Measurements from ENCODE around the gene MRPL44. TPM values are rescaled to one million over a fixed set of nuclear protein-coding genes. Genes with fewer than 3 reads are reported as not detected.

MRPL44 gene
- total RNA-seq, 1 donor from 2014 or later: 37.4 TPM

DNA sequence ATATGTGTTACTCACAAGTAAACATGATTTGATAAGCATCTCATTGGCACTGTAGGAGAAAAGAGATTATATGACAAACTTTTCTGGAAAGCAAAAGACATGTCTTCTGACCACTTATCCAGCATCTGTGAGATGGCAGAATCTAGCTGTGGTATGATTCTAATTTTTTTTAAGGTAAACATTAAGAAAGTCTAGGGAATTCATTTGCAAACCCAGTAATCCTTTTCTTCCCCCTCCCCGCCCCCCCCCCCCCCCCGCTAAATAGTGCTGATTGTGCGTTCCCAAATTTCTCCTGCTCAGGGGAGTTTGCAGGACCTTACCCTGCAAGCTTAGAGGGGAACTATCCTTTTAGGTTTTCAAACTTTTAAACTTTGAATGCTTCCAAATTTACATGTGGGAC is 12.1 kb downstream of the MRPL44 start:
- no peak overlapping the region for H3K27ac Mint-ChIP-seq
- intact Hi-C loops (cut with micrococcal nuclease): no loop called here

DNA sequence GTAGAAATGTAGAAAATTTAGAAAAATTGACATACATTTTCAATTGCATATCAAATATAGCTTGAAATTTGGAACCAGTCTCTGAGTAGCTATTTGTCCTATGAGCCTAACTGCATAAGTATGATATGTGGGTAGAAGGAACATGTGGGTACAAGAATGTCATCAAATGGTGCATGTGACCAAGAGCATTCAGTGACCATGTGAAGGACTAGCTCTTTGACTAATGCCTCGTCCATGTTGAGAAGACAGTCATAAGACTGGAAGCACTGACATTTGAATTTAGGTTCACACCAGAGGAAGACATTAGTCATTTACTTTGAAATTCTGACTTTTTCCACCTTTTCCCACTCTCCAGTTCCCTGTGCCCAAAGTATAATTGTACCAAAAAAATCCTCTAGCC is 12.6 kb downstream of the MRPL44 start:
- peaks cover 19% of the 10 kb centered on the region for H3K36me3 Mint-ChIP-seq (ENCODE audit: low read depth)
- intact Hi-C loops (cut with micrococcal nuclease): loop anchor here (1.0 to 2.0 kb wide), 3 partner anchors 23 to 399 kb away; no protein-coding TSS in a partner anchor
- H3K27ac Mint-ChIP-seq: no peak overlapping the region
- H3K9me3 Mint-ChIP-seq: no peaks in the 10 kb centered on the region
- DNase-seq: no peak
- no peak overlapping the region for H3K4me3 Mint-ChIP-seq
- H3K4me1 Mint-ChIP-seq: peaks cover 9% of the 10 kb centered on the region
- no peaks in the 10 kb centered on the region for H3K27me3 Mint-ChIP-seq

More for the DNA sequence above, 12.1 kb downstream of the MRPL44 start:
- peaks cover 9% of the 10 kb centered on the region for H3K4me1 Mint-ChIP-seq
- no peak overlapping the region for H3K4me3 Mint-ChIP-seq
- no peaks in the 10 kb centered on the region for H3K27me3 Mint-ChIP-seq
- H3K9me3 Mint-ChIP-seq: no peaks in the 10 kb centered on the region
- H3K36me3 Mint-ChIP-seq (ENCODE audit: low read depth): peaks cover 19% of the 10 kb centered on the region
- DNase-seq: no peak

DNA sequence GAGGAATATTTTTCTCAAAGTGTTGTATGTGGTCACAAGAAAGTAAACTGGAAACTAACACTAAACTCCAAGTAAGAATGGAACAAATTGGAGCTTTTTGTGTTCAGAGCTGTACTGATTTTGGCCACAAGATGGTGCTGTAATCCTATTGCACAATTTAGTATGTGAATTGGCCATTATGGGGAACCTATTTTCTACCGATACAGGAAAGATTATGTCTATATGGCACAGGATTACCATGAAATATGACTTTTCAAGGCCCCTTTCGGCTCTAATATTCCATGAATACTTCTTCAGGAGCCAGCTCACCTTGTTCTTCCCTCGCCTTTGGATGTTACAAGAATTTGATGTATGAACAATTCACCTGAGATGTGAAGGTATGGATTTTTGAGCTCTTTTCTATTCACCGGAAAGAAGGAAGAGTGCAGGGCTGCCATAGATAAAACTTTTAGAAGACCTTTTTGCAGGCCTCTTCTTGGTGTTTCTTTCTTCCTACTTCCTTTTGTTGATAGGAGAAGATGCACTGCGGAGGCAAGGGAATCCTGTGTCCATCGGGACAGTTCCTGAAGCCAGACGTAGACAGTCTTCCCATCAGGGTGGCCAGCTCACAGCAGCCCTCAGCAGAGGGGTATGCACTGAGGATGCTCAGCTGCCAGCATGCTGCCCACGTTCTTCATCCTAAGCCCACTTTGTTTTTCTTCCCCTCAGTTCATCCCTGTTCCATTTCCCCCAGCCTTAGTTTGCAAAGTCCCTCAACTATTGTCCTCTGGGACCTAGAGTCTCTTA is 13.3 kb downstream of the MRPL44 start:
- Mint-ChIP-seq H3K4me3 (no peak overlapping the region), H3K27me3 (no peaks in the 10 kb centered on the region), H3K4me1 (peaks cover 9% of the 10 kb centered on the region), H3K27ac (no peak overlapping the region), H3K9me3 (no peaks in the 10 kb centered on the region), H3K36me3 (ENCODE audit: low read depth) (peaks cover 19% of the 10 kb centered on the region)
- intact Hi-C loops (cut with micrococcal nuclease): loop anchor here (1.0 to 2.0 kb wide), 3 partner anchors 22 to 398 kb away; no protein-coding TSS in a partner anchor
- DNase-seq: peak; percentile 90

DNA sequence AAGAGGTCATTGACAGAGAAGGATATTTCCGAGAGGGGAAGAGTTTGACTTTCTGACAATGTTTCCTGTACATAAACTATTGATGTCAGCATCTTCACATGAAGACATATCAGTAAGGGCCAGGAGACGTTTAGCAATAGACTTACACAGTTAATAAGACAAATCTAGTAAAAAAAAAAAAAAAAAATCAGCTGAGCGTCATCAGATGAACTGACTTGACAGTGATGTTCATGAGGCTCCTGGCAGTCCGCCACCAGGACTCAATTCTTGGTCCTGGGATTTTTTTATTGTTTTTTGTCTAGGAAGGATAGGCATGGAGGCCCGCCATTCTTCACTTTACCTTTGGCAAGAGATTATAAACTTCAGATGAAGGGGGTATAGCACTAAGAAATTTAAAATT is 14.5 kb downstream of the MRPL44 start:
- no peak for DNase-seq
- Mint-ChIP-seq H3K9me3 (no peaks in the 10 kb centered on the region), H3K36me3 (ENCODE audit: low read depth) (peaks cover 13% of the 10 kb centered on the region), H3K27ac (no peak overlapping the region), H3K27me3 (no peaks in the 10 kb centered on the region), H3K4me1 (peaks cover 6% of the 10 kb centered on the region), H3K4me3 (no peak overlapping the region)
- intact Hi-C loops (cut with micrococcal nuclease): loop anchor here (2.0 kb wide), 2 partner anchors 21 to 397 kb away; no protein-coding TSS in a partner anchor

DNA sequence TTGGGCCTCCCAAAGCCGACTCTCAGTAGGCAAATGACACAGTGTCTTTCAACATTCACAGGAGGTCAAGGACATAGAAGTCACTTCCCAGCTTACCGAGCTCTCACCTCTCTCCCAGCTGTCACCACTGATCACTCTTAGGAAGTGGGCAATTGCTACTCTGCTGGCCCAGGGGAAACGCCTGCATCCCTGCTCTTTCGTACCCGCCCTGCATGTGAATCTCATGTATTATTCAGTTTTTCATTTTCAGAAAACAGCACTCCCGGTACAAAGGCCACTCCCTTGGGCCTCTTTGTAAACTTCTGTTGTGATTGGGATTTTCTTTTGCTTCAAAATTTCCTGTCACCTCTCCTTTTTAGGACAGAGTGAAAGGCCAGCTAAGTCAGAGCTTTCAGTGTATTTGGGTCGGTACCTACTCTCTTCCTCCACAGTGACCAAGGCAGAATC is 15.4 kb downstream of the MRPL44 start:
- Mint-ChIP-seq H3K27ac (no peak overlapping the region), H3K9me3 (no peaks in the 10 kb centered on the region), H3K36me3 (ENCODE audit: low read depth) (peaks cover 8% of the 10 kb centered on the region), H3K27me3 (no peaks in the 10 kb centered on the region), H3K4me3 (no peak overlapping the region), H3K4me1 (peaks cover 5% of the 10 kb centered on the region)
- intact Hi-C loops (cut with micrococcal nuclease): no loop called here
- no peak for DNase-seq

DNA sequence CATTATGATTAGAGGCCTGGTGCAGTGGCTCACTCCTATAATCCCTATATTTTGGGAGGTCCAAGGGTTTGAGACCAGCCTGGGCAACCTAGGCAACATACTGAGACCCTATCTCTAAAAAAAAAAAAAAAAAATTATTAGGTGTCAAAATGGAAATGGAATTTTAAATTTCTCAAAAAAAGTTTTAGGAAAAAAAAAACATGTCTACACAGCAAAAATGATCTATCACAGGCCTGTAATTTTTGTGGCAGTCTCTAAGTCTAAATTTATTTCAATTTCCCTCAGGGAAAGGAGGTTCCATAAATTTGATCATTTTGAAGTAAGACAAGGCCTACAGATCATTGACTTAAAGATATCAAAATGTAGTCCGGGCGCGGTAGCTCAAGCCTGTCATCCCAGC is 16.3 kb downstream of the MRPL44 start:
- Mint-ChIP-seq H3K4me1 (peaks cover 5% of the 10 kb centered on the region), H3K9me3 (no peaks in the 10 kb centered on the region), H3K27me3 (no peaks in the 10 kb centered on the region), H3K36me3 (ENCODE audit: low read depth) (peaks cover 6% of the 10 kb centered on the region), H3K27ac (no peak overlapping the region), H3K4me3 (no peak overlapping the region)
- intact Hi-C loops (cut with micrococcal nuclease): no loop called here
- DNase-seq: no peak

DNA sequence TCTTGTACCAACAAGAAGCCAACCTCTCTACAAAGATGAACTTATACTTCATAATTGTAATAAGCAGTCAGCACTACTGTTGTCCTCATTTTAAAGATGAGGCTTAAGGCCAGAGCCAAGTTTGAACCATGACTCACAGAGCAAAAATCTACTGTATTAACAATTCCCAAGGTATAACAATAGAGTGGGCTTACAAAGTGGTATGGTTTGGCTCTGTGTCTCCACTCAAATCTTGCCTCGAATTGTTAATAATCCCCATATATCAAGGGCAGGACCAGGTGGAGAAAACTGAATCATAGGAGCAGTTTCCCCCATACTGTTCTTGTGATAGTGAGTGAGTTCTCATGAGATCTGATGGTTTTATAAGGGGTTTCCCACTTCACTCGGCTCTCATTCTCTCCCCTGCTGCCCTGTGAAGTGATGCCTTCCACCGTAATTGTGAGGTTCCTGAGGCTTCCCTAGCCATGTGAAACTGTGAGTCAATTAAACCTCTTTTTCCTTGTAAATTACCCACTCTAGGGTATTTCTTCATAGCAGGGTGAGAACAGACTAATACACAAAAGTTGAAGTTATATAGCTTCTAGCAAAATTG is 19.5 kb downstream of the MRPL44 start:
- no peaks in the 10 kb centered on the region for H3K4me1 Mint-ChIP-seq
- no peak overlapping the region for H3K4me3 Mint-ChIP-seq
- intact Hi-C loops (cut with micrococcal nuclease): no loop called here

DNA sequence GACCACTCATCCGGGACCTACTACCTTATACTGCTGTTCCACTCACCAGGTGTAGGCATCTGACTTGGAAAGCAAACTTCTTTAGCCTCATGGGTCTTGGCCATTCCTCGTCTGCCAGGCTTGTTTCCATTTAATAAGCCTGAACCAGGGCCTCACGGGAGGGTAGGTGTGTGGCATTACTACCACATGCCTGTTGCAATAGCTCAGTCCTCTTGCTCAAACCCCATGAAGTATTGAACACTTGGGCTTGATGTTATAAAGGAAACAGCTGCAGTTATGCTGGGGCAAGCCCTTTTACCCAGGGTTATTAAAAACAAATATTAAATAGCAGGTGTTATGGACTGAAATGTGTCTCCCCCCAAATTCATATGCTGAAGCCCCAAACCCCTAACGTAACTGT is 21.2 kb downstream of the MRPL44 start:
- peaks cover 4% of the 10 kb centered on the region for H3K36me3 Mint-ChIP-seq (ENCODE audit: low read depth)
- no peak overlapping the region for H3K27ac Mint-ChIP-seq
- no peak for DNase-seq
- H3K4me1 Mint-ChIP-seq: no peaks in the 10 kb centered on the region
- no peaks in the 10 kb centered on the region for H3K27me3 Mint-ChIP-seq
- H3K4me3 Mint-ChIP-seq: no peak overlapping the region
- intact Hi-C loops (cut with micrococcal nuclease): no loop called here
- H3K9me3 Mint-ChIP-seq: no peaks in the 10 kb centered on the region

More for the DNA sequence above, 19.5 kb downstream of the MRPL44 start:
- H3K27me3 Mint-ChIP-seq: no peaks in the 10 kb centered on the region
- DNase-seq: no peak
- no peak overlapping the region for H3K27ac Mint-ChIP-seq
- H3K9me3 Mint-ChIP-seq: no peaks in the 10 kb centered on the region
- H3K36me3 Mint-ChIP-seq (ENCODE audit: low read depth): peaks cover 1% of the 10 kb centered on the region

DNA sequence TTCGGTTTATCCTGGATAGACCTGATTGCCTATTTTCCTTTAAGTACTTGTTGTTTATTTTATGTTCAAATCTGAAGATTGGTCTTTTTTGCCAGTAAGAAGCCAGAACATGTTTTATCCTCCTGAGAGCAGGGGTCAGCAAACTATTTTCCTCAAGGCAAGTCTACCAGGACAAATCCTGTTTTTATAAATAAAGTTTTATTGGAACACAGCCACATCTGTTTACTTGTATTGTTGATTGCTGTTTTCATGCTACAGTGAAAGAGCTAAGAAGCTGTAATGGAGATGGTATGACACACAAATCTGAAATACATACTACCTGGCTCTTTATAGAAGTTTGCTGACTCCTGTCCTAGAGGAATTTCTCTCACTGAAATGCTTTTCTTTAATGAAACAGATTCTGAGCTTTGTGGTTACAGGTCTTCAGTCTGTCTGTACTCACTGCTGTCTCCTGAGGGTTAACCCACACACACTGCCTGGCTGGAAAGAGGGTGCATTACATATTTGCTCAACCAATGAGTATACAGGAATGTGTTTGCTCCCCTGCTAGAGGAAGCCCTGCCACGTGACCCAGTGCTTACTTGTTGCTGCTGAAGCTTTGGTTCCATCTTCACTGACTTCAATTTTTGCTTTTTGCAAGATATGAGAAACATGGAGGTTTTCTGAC is 22.6 kb downstream of the MRPL44 start:
- intact Hi-C loops (cut with micrococcal nuclease): no loop called here
- H3K4me3 Mint-ChIP-seq: no peak overlapping the region
- H3K27me3 Mint-ChIP-seq: no peaks in the 10 kb centered on the region

DNA sequence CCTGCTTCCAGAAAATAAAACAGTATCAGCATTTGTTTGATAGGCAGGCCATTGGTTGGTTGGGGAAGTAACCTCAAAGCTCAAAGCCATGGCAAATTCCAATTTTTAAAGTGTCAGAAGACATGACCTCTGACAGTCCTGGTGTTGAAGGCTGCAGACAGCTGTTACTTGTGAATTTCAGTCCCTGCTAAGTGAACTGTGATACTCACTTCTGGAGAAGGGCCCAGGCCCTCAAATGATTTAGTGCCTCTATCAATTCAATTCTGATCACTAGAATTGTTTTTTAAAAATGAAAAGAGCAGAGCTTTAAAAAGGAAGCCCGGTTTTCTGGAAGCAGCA is 23.1 kb downstream of the MRPL44 start:
- Mint-ChIP-seq H3K9me3 (no peaks in the 10 kb centered on the region), H3K4me3 (no peak overlapping the region), H3K36me3 (ENCODE audit: low read depth) (peaks cover 10% of the 10 kb centered on the region), H3K27ac (no peak overlapping the region), H3K4me1 (no peaks in the 10 kb centered on the region), H3K27me3 (no peaks in the 10 kb centered on the region)
- DNase-seq: no peak
- intact Hi-C loops (cut with micrococcal nuclease): no loop called here

More for the DNA sequence above, 22.6 kb downstream of the MRPL44 start:
- Mint-ChIP-seq H3K9me3 (no peaks in the 10 kb centered on the region), H3K36me3 (ENCODE audit: low read depth) (peaks cover 10% of the 10 kb centered on the region), H3K27ac (no peak overlapping the region), H3K4me1 (no peaks in the 10 kb centered on the region)
- DNase-seq: no peak

DNA sequence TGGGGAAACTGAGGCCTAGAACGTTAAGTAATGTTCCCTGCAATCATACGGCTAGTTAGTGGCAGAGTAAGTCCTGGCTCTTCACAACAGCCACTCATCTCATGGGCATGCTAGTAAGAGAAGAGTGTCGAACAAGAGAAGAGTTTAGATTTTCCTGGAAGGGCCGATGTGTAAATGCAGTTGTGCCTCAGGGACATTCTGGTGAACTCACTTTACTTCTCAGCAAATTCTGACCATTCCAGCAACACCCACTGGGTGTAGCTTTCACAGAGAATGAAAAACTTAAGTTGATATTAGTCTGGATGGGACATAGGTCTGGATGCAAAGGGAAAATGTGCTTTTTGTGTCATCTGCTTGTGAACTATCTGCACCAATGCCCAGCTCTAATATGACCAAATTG is 23.5 kb downstream of the MRPL44 start:
- no peaks in the 10 kb centered on the region for H3K27me3 Mint-ChIP-seq
- H3K9me3 Mint-ChIP-seq: no peaks in the 10 kb centered on the region
- no peak overlapping the region for H3K27ac Mint-ChIP-seq
- intact Hi-C loops (cut with micrococcal nuclease): no loop called here
- H3K4me1 Mint-ChIP-seq: no peaks in the 10 kb centered on the region
- H3K4me3 Mint-ChIP-seq: no peak overlapping the region
- H3K36me3 Mint-ChIP-seq (ENCODE audit: low read depth): peaks cover 10% of the 10 kb centered on the region
- no peak for DNase-seq

DNA sequence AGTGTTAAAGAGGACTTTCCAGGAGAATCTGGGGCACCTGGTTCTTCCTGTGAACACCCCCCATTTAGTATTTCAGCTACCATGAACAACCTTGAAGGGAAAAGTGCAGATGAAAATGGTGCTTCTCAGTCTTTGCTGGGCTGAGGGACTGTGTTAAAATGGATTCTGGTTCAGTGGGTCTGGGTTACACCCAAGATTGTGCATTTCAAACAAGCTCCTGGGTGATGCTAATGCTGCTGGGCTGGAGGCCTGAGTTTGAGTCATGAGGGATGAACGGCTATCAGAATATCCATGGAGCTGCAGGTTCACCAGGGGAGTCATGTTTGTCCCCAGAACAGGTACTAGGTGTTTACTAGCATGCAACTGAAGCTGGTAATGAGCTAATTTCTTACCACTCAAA is 24.0 kb downstream of the MRPL44 start:
- Mint-ChIP-seq H3K4me1 (no peaks in the 10 kb centered on the region), H3K27ac (no peak overlapping the region)

DNA sequence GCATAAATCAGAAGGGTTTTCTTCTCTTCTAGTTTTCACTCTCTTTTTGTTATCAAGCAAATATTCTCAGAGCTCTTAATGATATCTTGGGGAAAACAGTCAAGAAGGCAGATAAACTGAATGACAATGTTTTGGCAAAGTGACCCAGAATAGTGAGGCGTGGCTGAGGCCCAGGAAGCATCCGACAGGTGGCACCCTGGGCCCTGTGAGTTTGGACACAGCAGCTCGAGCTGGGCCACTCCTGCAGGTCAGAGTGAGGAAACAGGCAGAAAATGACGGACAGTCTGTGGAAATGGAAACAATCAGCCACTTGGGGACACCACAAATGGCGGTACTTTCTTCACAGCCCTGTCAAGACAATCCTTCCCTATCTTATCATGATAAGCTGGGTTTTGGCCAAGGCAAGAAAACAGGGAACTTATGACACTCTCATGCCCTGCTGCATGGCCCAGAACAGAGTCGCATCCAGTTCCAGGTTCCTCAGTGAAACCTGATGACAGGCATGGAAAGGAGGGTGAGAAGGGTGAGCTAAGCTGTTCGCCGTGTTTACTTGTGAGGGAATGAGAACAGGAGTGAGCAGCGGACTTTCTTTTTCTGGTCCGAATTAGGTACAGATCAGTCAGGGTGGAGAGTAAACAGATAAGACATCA is 32.1 kb downstream of the MRPL44 start:
- Mint-ChIP-seq H3K36me3 (ENCODE audit: low read depth) (peaks cover 5% of the 10 kb centered on the region), H3K9me3 (no peaks in the 10 kb centered on the region), H3K27me3 (no peaks in the 10 kb centered on the region), H3K4me3 (no peak overlapping the region), H3K27ac (no peak overlapping the region), H3K4me1 (peaks cover 3% of the 10 kb centered on the region)
- no peak for DNase-seq
- intact Hi-C loops (cut with micrococcal nuclease): no loop called here

More for the DNA sequence above, 24.0 kb downstream of the MRPL44 start:
- H3K27me3 Mint-ChIP-seq: no peaks in the 10 kb centered on the region
- DNase-seq: no peak
- peaks cover 10% of the 10 kb centered on the region for H3K36me3 Mint-ChIP-seq (ENCODE audit: low read depth)
- H3K9me3 Mint-ChIP-seq: no peaks in the 10 kb centered on the region
- intact Hi-C loops (cut with micrococcal nuclease): no loop called here
- H3K4me3 Mint-ChIP-seq: no peak overlapping the region

DNA sequence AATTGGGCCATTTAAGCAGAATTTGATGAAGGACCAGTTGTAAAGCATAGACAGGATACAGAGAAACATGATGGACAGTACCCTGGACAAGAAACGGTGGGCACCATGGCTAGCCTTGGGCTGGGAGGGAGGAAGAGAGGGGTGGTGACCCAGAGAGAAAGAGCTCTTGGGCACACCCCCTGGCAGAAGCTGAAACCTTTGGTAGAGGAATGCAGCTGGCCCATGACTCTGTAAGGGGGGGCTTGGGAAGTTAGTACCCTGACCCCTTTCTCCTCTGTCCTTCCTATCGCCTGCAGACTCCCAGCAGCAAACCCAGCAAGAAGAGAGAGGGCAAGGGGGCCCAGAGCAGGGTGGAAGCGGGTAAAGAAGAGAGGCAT is 32.6 kb downstream of the MRPL44 start:
- no peak for DNase-seq
- Mint-ChIP-seq H3K9me3 (no peaks in the 10 kb centered on the region), H3K4me1 (peaks cover 5% of the 10 kb centered on the region), H3K36me3 (ENCODE audit: low read depth) (peaks cover 2% of the 10 kb centered on the region), H3K4me3 (no peak overlapping the region), H3K27ac (no peak overlapping the region), H3K27me3 (no peaks in the 10 kb centered on the region)
- intact Hi-C loops (cut with micrococcal nuclease): loop anchor here (5.0 kb wide), 1 partner anchor 377 kb away; no protein-coding TSS in a partner anchor

Measured in activated CD4-positive, alpha-beta T cell treated with anti-CD3 and anti-CD28 coated beads, Interleukin-2, amount 10 ng/mL, durations not matched to agents 24 days and 14 days (primary cell).